Fibroblast of gingiva (primary cell): ENCODE data around the gene COX7A2.

Source experiments
- DNase-seq: peaks from one replicate; pipeline ENCODE4 v3.0.0-alpha.2; 2011; ENCODE audit warnings: low read depth

Gene COX7A2

DNA sequence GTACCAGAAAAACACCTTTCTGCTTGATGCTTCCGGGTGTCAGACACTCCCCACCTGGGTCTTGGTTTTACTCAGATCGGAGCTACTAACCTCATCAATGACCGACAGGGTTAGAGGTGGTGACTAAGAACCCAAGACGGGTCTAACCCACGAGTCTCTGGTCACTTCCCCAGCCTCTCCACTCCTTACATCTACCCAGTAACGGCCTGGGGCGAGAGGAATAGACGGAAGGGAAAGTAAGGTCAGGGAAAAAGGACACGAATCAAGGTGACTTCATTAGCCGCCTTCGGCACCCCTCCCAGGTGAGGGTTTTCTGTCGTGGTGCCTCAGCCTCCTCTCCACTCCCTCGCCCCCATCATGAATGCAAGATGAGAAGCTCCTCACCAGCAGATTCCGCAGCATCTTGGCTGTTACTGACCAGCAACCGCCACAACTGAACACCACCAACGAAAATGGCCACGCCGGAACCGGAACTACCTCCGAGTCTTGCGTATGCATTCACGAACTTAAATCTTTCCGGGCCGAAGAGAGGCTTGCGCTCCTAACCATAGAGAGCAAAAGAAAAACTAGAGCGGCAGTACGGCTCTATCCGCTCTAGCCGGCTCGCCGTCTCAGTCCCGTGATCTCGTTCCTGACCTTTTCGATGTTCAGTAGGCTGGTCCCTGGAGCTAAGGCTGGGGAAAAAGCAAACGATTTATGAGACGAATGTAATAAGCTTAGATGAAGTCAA, at the start of gene COX7A2:
Gene COX7A2, minus strand, starts transcription at position 469 of the 730 bp plus-strand sequence. Its CDS starts 67 bp downstream, at position 402.
- peak; percentile 99 for DNase-seq

DNA sequence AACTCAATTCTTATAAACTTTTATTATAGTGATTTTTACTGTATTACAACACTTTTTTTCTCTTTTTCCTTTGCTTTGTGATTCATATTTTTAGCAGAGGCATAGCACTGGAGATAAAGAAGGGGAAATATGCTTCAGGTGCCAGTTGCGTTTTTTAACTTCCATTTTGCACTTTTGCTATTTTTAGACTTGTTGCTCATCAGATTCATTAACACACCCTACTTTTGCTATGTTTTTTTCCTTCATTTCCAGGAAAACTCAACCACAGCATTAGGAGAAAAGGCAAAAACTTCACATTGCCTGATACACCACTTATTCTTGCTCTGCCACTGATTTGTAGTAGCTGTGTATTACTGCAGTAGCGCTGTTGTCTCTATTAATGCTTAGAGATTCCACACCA, 49.0 kb upstream of the COX7A2 start:
- DNase-seq, result no peak

GRCh38 chr6:75291744-75292143, 48.1 kb upstream of the COX7A2 start:
- no peak for DNase-seq

DNA sequence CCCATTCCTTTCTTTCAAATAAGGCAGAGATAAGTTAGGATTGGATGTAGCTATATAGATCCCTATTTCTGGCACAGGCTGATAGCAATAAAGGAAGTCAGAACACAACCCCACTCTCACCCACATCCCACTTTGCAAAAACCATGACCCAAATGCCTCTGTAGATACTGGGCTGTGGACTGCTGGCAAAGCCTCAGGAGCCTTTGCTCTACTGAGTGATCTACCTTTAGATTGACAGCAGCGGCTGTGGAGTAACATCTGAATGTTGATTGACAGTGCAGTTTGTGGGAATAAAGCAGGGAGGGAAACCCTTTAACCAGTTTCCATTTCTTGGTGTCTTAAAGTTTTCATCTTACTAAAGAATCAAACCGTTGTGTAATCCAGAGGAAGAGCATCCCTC, 47.7 kb upstream of the COX7A2 start:
- DNase-seq, result no peak

DNA sequence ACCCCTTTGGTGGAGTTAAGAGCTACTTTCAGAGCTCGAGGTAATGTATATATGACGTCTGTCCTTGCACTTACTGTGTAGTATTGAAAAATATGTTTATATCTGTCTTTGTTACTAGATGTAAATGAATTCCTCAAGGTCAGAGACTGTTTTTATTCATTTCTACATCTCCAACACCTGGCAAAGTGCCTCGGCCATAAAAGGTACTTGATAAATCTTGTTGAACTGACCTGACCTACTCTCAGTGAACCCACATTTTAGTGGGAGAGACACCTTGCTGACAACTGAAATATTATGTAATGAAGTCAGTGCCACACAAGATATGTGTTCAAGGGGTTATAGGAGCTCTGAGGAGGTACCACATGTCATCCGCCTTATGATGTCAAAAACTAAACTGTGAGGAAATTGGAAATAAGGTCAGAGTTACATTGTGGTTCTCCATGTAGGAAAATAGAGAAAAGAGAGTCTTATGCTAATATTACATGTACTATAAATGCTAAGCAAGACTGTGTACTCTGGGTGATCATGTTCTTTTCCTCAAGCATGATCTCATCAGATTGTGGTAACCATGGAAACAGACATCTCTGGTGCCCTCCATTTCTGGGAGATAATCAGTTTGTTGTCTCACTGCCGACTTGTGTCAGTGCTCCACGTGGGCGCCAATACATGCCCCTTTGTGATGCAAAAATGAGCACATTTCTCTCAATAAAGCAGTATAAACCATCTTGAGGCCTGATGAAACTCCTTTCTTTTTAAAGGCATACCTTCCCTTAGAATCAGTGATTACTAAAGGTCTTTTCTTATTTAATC, 46.7 kb upstream of the COX7A2 start:
- DNase-seq, result no peak

GRCh38 chr6:75288023-75288422, 44.4 kb upstream of the COX7A2 start:
- DNase-seq, result no peak

- no peak for DNase-seq
Measured at GRCh38 chr6:75287424-75287823, 43.8 kb upstream of the COX7A2 start.

- no peak for DNase-seq
Measured at GRCh38 chr6:75286955-75287354, 43.4 kb upstream of the COX7A2 start.

GRCh38 chr6:75285283-75285639, 41.7 kb upstream of the COX7A2 start:
- no peak for DNase-seq

DNA sequence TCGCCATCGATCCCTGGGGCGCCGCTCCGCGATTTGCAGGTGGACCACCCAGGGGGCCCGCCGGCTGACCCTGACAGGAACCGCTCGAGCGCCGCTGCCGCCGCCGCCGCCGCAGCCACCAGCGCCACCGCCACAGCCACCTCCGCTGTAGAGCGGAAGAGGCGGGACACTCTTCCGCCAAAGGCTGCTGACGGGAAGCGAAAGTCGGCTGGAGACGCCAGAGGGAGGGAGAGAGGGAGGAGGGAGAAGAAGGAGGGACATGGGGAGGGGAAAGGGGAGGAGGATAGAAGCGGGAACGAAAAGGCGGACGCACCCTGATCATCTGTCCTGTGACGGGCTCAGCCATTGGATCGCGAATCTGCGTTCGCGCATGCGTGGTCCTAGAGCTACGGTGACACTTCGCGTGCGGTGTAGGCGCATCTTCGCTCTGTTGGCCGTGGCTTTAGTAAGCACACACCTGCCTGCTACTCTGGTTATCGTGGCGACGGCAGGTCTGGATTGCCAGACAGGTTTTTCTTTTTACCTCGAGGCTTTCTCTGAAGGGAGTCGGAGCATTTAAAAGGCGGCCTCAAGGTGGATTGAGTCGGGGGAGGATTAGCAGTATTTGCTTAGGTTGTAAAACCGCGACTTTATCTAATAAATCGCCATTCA, 41.2 kb upstream of the COX7A2 start, which contains the start of gene TMEM30A:
Gene TMEM30A, minus strand, starts transcription at position 161 of the 651 bp plus-strand sequence. Its CDS starts 154 bp downstream, at position 7.
- peak; percentile 99 for DNase-seq

DNA sequence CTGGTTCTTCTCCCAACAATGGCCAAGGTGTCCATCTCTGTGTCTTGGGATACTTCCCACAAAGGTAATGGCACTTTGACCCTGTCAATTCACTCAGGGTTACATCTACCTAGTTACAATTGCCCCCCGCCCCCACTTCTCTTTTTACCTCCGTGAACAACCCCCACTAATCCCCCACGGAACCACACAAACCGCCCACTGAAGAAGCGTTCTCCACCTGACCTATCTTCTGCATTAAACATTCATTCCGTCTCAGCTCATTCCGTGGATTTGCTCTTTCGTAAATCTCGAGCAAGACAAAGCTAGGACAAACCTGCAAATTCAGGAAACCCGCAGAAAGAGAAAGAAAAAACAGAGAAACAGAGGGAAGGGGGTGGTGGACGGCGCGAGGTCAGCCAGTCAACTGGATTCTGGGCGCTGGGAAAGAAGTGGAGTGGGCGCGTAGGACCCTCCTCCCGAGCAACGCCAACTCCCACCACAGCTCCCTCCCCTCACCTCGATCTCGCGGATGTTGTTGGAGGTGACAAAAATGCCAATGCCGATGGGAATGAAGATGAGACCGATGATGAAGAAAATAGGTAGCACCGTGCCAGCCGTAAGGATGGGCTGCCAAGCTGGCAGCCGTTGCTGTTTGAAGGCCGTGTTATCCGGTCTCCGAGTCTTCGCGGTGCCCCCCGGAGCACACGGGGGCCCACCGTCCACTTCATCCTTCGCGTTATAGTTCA, 40.5 kb upstream of the COX7A2 start:
- DNase-seq, result no peak

- no peak for DNase-seq
Measured at GRCh38 chr6:75282706-75283105, 39.1 kb upstream of the COX7A2 start.

DNA sequence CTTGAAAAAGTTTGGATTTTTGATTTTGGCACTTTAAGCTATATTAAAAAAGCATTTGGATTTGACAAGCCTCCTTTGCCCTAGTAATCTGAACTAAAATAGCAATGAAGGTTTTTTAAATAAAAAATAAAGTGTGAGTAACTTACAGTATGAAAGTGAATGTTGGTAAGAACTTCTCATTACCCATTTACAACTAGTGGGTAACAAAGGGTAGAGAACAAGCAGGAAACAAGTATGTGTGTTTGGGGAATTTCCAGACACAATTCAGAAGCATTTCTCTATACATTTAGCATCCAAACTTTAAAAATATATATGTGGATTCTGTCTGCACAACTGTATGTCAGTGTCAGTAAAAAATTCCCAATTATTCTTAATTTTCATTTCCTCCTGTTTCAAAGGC, 38.1 kb upstream of the COX7A2 start:
- DNase-seq, result no peak

GRCh38 chr6:75280131-75280855, 36.7 kb upstream of the COX7A2 start:
- peak; percentile 14 for DNase-seq

DNA sequence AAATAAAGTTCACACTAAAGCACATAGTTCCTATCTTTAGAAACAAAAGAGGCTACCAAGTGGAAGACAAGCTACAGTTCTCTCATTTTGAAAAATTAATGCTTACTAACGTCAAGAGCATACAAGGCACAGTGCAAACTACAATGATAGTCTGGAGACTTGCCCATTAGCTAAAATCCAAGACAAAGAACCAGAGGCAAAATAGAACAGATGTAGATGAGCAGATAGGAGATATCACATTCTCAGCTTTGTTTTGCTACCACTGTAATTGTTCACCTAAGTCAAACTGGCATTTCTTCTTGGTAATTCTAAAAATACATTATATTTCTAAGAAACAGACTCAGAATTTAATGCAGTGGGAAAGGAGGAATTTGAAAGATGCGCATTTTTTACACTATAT, 35.8 kb upstream of the COX7A2 start:
- no peak for DNase-seq

DNA sequence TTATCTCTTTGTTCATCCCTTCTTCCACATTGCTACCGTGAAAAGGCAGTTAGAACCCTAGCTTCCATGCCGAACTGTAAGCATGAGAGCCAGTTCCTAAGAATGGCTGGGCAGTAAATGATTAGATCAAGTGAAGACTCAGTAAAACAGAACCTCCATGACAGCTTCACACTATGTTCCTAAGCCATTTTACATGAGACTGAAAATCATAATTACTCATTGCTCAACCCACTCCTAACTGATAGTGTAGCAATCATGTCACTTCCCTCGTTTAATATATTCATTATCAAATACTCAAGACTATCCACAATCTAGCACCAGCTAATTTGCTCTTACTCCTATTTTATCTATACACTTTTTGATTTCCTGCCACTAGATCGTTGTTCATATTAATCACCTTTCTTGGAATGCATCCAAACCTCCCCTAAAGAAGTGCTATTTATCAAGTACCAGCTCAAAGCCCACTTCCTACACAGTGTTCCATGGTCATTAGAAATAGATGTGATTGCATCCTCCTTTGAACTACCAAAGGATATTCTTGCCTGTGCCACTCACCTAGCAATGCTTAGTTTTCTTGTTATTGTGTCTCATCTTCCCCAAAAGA, 35.0 kb upstream of the COX7A2 start:
- no peak for DNase-seq

DNA sequence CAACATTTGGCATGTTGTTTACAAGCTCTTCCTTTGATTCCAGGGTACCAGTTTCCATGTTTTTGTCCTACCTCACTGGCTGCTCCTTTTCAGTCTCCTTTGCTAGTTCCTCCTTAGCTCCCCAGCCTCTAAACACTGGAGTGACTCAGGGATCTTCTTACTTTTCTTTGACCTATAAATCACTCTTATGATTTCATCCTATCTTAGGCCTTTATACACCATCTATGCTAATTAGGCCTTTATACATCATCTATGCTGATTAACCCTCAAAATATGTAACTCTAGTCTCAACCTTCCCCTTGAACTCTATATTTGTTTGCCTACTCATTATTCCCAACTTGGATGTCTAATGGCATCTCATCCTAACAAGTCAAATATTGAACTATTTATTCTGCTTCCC, 31.5 kb upstream of the COX7A2 start:
- DNase-seq, result peak; percentile 69

DNA sequence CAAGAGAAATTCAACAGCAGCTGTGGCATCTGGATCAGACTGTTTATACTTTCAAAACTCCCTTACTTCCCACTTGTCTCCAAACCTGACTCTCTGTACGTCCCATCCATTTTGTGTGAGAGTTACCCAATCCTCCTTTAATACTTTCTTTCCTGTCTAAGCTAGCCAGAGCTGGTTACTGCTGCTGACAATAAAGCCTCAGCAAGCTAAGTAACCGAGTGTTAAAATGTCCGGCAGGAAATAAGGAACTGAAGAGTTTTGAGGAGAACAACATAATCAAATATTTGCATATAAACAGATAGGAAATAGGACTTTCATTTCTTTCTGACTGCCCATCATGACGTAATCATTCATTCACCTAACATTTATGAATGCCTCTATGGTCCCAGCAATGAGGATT, 29.4 kb upstream of the COX7A2 start:
- no peak for DNase-seq

- peak; percentile 65 for DNase-seq
Measured at GRCh38 chr6:75272145-75272840, 28.7 kb upstream of the COX7A2 start.

DNA sequence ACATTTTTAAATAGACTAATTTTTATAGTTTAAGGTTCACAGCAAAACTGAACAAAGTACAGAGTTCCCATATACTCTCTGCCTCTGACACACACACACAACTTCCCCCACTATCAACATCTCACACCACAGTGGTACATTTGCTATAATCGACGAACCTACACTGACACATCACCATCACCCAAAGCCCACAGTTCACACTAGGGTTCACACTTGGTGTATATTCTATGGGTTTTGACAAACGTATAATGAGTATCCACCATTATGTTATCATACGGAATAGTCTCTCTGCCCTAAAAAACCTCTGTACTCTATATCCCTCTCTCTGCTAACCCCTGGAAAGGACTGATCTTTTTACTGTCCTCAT, 25.4 kb upstream of the COX7A2 start:
- DNase-seq, result no peak
